ENCODE measurements around the gene ZNF587B. TPM values are rescaled to one million over a fixed set of nuclear protein-coding genes. Genes with fewer than 3 reads are reported as not detected.

ZNF587B gene
- 10 to 100 TPM; 23.4 to 25.7 (median 23.9) TPM for total RNA-seq
- total RNA-seq (2013), result 28.9 TPM

DNA sequence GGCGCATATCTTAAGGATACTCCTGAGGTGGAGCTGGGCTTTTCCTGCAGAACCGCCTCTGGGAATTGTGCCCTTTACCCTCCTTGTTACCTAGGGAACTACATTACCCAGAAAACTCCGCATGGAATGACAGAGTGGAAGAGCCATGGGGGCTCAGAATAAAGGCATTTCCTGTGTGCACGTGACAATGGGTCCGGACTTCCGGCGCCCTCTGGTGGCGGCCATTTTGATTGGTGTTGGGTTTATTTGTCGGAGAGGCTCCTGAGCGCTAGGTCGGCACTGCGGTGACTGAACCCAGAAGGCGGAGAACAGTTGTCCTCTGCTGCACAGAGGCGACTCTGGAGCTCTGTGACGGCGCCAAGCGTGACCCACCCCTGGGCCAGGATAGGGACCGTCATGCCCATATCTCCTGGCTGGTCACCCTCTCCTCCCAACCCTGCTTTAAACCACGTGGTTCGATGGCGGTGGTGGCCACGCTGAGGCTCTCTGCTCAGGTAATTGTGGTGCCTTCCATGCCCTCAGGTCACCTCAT is at the start of gene ZNF587B:
Gene ZNF587B (plus strand): TSS at position 229 of the 532 bp plus-strand sequence. CDS start 230 bp downstream, at position 459.
- H3K9me3 ChIP-seq (ENCODE audit: control insufficient read depth, insufficient read depth, low read length), result no peaks in the 10 kb centered on the region
- TF ChIP-seq, protein P1, sequence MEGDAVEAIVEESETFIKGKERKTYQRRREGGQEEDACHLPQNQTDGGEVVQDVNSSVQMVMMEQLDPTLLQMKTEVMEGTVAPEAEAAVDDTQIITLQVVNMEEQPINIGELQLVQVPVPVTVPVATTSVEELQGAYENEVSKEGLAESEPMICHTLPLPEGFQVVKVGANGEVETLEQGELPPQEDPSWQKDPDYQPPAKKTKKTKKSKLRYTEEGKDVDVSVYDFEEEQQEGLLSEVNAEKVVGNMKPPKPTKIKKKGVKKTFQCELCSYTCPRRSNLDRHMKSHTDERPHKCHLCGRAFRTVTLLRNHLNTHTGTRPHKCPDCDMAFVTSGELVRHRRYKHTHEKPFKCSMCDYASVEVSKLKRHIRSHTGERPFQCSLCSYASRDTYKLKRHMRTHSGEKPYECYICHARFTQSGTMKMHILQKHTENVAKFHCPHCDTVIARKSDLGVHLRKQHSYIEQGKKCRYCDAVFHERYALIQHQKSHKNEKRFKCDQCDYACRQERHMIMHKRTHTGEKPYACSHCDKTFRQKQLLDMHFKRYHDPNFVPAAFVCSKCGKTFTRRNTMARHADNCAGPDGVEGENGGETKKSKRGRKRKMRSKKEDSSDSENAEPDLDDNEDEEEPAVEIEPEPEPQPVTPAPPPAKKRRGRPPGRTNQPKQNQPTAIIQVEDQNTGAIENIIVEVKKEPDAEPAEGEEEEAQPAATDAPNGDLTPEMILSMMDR (IDR thresholded peaks at IDR 0.05), result peak; percentile 33
- Mint-ChIP-seq H3K4me3 (no peak within 1 kb of the TSS), H3K9me3 (no peaks in the 10 kb centered on the region), H3K27me3 (ENCODE audit: low read depth in 2 of 2) (no peaks in the 10 kb centered on the region), H3K36me3 (no peaks in the 10 kb centered on the region), H3K27ac (peak within 1 kb of the TSS in 1 of 2 donors; percentile 54), H3K4me1 (peaks cover 22 to 25% of the 10 kb centered on the region in 2 donors)
- DNase-seq (peak; percentile 28 to 49), ATAC-seq (peak in 2 of 3 donors; percentile 62 to 64)
- intact Hi-C loops (cut with micrococcal nuclease), result no loop called here
- H3K27me3 ChIP-seq (ENCODE audit: control insufficient read depth, insufficient read depth, low read length), result no peaks in the 10 kb centered on the region
- H3K36me3 ChIP-seq (ENCODE audit: control insufficient read depth, insufficient read depth, low read length), result no peaks in the 10 kb centered on the region
- WGBS (ENCODE audit: insufficient coverage), result 82% methylated on average over 22 of the region's 22 CpGs
- no peak within 1 kb of the TSS for H3K4me3 ChIP-seq (ENCODE audit: low read length)
- no peak within 1 kb of the TSS for H3K27ac ChIP-seq (ENCODE audit: low read length)
- H3K4me1 ChIP-seq (ENCODE audit: control insufficient read depth, insufficient read depth, low read length), result no peaks in the 10 kb centered on the region

GRCh38 chr19:57786286-57786685 is 43.8 kb upstream of the ZNF587B start:
- no peak overlapping the region for H3K4me3 Mint-ChIP-seq
- peaks cover 0 to 24% of the 10 kb centered on the region in 2 donors for H3K4me1 Mint-ChIP-seq
- H3K9me3 ChIP-seq (ENCODE audit: control insufficient read depth, insufficient read depth, low read length), result peaks cover 49% of the 10 kb centered on the region
- WGBS (ENCODE audit: insufficient coverage), result 96% methylated on average over 38 of the region's 38 CpGs
- H3K4me3 ChIP-seq (ENCODE audit: low read length), result no peak overlapping the region
- TF ChIP-seq, protein P1 (IDR thresholded peaks at IDR 0.05), result no peak
- no peaks in the 10 kb centered on the region for H3K27me3 ChIP-seq (ENCODE audit: control insufficient read depth, insufficient read depth, low read length)
- H3K27me3 Mint-ChIP-seq (ENCODE audit: low read depth in 2 of 2), result no peaks in the 10 kb centered on the region
- no peak overlapping the region for H3K27ac ChIP-seq (ENCODE audit: low read length)
- no peaks in the 10 kb centered on the region for H3K4me1 ChIP-seq (ENCODE audit: control insufficient read depth, insufficient read depth, low read length)
- H3K36me3 ChIP-seq (ENCODE audit: control insufficient read depth, insufficient read depth, low read length), result peaks cover 2% of the 10 kb centered on the region
- ATAC-seq, result no peak
- H3K27ac Mint-ChIP-seq, result no peak overlapping the region
- H3K9me3 Mint-ChIP-seq, result peaks cover 7 to 8% of the 10 kb centered on the region in 2 donors
- intact Hi-C loops (cut with micrococcal nuclease), result no loop called here
- DNase-seq, result no peak
- peaks cover 8% of the 10 kb centered on the region for H3K36me3 Mint-ChIP-seq

DNA sequence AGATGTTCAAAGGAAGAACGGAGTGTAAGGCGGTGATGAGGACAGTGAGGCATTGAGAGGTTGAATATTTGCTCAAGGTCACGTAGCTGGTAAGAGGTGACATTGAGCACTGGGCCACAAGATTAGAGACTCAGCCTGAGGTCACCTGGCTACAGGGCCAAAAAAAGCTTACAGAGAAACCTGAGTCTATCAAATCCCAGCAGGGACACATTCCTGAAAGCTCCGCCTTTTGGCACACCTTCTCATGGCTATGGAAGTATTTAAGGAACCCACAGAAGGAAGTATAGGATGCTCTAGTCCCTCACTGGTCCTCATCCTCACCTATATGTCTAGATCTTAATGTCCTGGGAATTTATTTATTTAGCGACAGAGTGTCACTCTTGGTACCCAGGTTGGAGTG is 43.2 kb upstream of the ZNF587B start:
- H3K4me1 ChIP-seq (ENCODE audit: control insufficient read depth, insufficient read depth, low read length), result no peaks in the 10 kb centered on the region
- H3K27me3 Mint-ChIP-seq (ENCODE audit: low read depth in 2 of 2), result no peaks in the 10 kb centered on the region
- DNase-seq (no peak), ATAC-seq (no peak)
- H3K27ac ChIP-seq (ENCODE audit: low read length), result no peak overlapping the region
- TF ChIP-seq, protein P1 (IDR thresholded peaks at IDR 0.05), result no peak
- intact Hi-C loops (cut with micrococcal nuclease), result no loop called here
- H3K4me1 Mint-ChIP-seq, result peaks cover 0 to 24% of the 10 kb centered on the region in 2 donors
- H3K4me3 ChIP-seq (ENCODE audit: low read length), result no peak overlapping the region
- no peaks in the 10 kb centered on the region for H3K27me3 ChIP-seq (ENCODE audit: control insufficient read depth, insufficient read depth, low read length)
- WGBS (ENCODE audit: insufficient coverage), result 84% methylated on average over 5 of the region's 5 CpGs
- peaks cover 49% of the 10 kb centered on the region for H3K9me3 ChIP-seq (ENCODE audit: control insufficient read depth, insufficient read depth, low read length)
- H3K4me3 Mint-ChIP-seq, result no peak overlapping the region
- H3K9me3 Mint-ChIP-seq, result peaks cover 7 to 8% of the 10 kb centered on the region in 2 donors
- peaks cover 6% of the 10 kb centered on the region for H3K36me3 Mint-ChIP-seq
- H3K36me3 ChIP-seq (ENCODE audit: control insufficient read depth, insufficient read depth, low read length), result peaks cover 2% of the 10 kb centered on the region
- H3K27ac Mint-ChIP-seq, result no peak overlapping the region
